CD4-positive, alpha-beta T cell treated with Interleukin-6 for 4 hours (primary cell): ENCODE measurements around the gene SYTL3.
A peak's percentile ranks its signal among the peaks of the same experiment; 100 is the strongest.
"Not testable (repeated sequence)": the region's sequence is repeated elsewhere in the genome, so short reads cannot be mapped to it uniquely, and the experiment has no call there.

Source experiments
- DNase-seq: peaks from one replicate; pipeline ENCODE4 v3.0.0-alpha.2; 2020; ENCODE audit warnings: mixed read lengths

Gene SYTL3

DNA sequence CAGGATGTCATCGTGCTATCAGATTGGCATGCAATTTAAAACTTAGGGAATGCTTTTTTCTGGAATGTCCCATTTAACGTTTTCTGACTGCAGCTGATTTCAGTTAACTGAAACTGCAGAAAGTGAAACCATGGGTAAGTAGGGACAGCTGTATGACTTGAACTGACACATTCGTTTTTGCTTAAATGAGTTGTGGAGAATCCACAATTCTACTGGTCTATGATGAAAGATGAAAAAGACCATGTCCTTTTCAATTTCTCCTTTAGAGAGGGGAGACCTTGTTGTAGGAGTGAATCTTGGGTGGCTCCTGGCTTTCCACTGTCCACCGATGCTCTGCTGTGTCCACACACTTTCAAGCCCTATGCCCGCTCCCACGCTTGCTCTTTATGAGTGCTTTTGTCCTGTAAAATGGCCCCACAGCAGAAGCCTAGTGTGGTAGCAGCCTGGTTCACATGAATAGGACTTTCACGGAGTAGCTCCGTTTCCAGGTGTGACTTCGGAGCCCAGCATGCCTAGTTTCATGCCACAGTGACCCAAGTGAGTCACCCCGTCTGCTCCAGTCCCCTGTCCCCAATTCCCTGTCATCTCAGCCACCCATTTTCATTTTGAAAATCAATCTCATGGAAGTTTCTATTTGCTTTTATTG lies 27.2 kb upstream of the SYTL3 start:
- DNase-seq, result no peak

DNA sequence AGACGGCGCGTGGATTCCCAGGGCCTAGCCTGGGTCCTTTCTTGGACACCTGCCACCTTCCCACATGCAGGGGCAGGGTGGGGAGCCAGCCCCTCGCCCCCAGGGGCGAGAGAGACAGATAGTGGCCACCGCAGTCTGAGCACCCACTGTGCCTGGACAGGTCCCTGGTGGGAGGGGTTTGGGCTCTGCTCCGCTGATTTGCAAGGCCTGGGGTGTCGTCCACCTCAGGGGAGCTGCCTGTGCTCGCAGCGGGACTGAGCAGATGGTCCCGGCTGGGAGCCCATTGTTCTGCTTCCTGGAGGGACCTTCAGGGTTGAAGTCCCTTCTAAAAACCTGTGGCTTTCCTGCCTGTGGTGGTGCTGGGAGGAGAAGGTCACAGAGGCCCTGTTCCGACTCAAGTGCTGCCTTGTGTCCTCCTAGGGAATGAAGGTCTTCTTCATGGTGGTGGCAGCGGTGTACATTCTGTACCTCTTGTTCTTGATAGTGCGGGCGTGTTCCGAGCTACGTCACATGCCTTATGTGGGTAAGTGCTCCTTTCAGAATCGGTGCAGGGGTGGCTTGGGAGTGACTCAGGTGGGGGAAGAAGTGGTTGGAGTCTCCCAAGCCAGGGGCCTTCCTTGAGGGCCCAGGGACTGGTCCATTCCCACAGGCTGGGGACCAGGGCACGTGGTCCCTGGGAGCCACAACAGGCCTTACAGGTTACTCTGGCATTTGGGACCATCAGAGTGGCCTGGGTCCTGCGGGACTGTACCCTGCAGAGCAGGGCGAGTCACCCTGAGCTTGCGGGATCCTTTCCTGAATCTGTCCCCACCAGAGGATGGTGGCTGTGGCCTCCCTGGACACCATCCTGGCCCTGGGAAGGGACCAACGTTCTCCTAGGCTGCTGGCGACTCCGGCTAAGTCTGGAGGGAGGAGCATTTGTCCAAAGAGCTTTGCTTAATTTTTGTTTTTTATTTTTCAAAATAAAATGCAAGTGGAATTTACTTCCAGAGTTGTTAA lies 24.9 kb upstream of the SYTL3 start:
- no peak for DNase-seq

DNA sequence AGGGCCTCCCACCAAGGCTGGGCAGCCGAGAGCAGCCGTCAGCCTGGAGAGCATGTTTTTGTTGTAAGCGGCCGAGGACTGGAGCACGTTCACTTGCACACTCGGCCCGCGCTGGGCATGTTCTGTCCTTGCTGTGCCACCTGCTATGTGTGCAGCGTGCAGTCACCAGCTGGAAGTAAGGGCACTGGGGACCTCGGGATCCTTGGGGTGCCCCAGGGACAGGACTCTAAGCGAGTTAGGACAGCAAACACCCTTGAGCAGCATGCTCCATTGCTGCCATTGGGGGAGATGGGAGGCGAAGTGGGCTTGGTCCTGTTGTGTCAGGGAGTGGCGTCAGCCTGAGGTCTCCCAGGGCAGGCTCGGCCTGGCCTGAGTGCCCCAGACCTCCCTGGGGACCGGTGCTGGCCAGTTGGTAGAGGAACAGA lies 24.0 kb upstream of the SYTL3 start:
- no peak for DNase-seq

DNA sequence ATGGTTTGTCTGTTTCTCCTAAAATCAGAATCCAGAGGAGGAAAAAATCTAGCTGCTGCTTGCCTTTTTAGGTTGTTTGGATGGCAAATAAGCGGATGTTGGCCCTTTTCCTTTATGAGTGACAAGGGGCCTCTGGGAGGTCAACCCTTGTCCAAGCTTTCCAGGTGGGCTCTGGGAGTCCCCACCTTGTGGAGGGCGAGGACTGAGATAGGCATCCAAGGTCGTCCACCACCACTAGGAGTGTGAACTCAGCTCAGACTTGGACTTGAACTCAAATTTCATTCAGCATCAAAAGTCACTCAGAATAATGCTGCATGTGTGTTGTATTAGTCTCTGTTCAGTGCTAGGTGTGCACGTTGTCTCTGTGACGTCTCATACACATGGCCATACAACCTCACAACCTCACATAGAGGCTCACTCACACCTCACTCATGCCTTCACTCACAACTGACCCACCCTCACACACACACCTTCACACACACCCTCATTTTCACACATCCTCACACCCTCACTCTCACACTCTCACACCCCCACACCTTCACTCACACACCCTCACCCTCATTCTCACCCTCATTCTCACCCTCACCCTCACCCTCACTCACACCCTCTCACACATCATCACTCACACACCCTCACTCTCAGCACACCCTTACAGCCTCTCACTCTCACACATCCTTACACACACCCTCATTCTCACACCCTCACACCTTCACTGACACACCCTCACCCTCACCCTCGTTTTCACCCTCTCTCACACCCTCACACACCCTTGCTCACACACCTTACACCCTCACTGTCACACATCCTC lies 23.3 kb upstream of the SYTL3 start:
- DNase-seq, result no peak

DNA sequence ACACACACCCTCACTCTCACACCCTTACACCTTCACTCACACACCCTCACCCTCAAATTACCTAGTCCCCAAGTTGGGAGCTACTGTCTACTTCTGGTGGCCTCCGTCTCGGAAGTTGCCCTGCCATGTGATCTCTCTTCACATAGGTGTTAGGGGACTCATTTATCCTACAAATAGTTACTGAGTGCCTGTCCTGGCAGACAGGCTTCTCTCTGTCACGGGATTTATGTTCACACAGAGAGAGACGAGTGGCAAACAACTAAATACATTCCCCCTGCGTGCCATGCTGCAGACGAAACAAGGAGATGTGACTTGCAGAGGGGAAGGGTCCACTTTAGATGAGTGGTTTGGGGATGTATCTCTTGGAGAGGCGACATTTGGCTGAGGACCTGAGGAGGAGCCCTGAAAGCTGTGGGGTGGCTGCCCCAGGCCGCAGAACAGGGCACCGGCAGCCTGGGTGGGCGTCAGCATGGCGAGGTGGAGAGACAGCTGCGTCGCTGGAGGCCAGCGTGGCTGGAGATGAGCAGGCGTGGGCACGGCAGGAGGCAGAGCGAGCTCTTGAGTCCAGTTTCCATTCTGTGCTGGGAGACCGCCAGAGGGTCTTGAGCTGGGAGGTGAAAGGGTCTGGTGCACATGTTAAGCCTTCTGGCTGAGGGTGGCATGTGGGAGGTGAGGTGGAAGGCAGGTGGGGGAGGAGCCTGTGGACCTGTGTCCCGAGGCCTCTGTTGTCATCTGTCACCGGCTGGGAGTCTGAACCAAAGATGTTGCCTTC lies 22.5 kb upstream of the SYTL3 start:
- DNase-seq, result no peak

DNA sequence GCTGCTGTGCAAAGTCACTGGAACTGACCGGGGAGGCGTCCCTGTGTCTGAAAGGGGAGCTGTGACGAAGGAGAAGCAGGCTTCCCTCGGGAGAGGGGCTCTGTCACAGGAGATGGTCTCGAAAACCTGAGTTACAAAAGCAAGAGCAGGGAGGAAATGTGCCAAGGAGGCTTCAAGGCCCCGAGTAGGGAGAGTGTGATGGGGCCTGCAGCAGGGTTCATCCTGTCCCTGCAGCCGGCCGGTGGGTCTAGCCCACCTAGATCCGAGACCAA lies 22.0 kb upstream of the SYTL3 start:
- DNase-seq, result no peak

DNA sequence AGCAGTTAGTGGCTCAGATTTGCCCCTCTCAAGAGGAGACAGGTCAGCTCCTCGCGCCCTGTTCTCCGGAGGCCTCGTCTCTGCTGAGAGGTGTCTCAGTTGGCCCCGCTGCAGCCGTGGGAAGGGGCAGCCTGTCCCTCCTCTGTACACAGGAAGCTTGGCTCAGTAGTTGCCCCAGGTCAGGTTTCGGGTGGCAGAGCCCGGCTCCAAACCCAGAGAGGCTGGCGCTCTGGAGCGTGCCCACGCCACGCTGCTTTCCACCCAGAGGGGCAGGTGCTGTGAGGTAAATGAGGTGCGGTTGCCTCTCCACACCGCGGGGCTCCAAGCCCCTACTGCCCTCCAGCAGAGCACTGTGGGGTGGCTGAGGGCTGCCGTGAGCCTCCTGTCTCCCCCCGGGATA lies 21.3 kb upstream of the SYTL3 start:
- no peak for DNase-seq

DNA sequence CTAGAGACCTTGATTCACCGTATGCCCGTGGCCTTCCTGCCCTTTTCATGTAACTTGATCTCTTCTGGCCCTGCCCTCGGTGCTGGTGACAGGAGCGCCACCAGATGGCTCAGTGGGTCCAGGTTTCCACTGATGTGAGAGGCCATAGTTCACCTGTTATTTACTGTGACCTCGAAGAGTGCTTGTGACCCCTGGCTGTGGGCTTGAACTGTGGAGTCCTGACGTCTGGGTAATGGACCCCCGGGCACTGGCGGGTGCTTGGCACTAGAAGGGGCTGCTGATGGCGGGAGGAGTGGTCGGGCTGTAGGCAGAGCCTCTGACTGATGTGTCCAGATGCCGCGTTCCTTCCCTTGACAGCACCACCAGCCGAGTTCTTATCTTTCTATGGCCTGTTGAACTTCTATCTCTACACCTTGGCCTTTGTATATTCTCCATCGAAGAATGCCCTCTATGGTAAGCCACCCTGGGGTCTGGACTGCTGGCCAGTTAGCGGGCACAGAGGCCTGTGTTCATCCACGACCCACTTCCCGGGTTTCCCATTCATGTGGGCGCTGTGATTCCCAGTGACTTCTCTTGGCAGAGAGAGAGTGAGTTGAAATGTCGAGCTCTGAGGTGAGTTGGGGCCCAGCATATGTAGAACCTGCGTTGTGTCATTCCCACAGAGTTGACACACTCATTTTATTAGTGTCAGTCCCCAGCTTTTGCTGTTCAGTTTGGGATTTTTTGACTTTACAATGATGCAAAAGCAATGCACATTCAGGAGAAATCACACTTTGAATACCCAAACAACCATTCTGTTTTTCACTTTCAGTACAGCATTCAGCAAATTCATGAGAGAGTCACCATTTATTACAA lies 20.3 kb upstream of the SYTL3 start:
- DNase-seq, result peak; percentile 59

DNA sequence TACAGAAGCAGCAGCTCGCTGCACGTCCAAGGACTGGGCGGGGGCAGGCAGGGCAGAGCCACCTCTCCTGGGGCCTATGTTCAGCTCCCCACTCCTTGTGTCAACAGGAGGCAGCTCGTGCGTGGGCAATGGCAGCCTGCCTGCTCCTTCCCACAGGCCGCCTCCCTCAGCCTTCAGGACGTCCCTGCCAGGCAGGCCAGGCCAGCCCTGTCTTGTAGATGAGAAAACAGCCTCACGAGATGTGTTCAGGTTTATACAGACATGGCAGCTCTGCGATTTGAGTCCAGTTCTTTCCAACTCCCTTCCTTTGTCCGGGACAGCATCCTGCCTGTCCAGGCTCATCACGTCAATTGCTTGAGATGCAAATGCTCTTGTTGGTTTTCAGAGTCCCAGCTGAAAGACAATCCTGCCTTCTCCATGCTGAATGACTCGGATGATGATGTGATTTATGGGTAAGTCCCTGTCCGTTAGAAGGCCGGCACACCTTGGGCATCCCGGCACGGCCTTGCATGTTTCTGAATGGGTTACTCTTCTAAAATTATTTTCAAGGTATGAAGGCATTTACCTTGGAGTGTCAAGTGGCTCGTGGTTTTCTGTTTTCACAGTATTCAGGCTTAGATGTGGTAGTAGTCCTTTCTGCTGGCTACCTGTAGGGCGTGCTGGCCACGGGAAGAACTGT lies 18.8 kb upstream of the SYTL3 start:
- DNase-seq, result no peak

DNA sequence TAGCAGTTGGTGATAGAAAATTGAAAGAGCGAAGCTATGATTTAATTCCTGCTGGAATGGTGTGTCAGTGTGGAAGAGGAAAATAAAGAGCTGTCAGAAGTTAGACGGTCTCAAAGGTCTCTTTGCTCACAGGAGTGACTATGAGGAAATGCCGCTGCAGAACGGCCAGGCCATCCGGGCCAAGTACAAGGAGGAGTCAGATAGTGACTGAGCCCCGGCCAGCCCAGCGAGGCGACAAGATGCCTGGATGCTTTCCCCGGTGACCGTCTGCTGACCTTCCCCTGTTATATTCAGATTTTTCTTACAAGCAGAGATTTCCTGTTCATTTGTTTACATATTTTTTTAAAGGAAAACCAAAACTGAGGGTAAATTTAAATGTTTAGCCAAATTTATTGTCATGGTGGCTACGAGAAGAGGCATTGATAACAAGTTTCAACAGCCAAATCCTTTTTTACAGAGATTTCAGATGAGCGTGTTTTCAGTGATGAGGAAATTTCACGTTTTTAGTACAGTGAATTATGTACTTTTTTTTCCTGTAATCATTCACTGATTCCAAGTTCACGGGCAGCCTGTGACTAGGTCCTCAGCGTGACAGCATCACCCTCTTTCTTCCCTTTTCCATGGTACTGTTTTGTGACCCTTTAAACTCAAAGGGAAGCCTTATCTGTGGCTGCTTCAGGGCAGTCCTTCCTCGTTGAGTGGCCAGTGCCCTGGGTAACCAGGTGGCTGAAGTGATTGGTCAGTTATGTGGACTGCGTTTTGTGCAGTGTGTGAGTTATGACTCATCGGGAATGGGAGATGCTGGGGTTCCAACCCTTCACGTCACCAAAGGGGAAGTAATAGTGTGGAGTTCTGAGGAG lies 17.9 kb upstream of the SYTL3 start:
- DNase-seq, result no peak

DNA sequence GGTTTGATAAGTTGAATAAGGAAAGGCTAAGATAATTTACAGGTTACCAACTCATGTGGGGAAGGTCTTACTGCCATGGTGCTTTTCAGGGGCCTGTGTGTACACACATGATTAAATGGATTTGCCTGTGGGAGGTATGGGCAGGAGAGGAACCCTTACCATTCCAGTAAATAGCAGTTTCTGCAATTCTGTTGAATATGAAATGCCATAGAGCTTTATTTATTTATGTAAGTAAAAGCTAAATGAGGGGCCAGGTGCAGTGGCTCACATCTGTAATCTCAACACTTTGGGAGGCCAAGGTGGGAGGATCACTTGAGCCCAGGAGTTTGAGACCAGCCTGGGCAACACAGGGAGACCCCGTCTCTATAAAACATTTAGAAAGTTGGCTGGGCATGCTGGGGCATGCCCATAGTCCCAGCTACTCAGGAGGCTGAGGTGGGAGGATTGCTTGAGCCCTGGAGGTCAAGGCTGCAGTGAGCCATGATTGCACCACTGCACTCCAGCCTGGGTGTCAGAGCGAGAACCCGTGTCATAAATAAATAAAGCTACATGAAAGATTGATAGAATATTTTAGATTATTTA lies 17.2 kb upstream of the SYTL3 start:
- DNase-seq, result not testable (repeated sequence)

DNA sequence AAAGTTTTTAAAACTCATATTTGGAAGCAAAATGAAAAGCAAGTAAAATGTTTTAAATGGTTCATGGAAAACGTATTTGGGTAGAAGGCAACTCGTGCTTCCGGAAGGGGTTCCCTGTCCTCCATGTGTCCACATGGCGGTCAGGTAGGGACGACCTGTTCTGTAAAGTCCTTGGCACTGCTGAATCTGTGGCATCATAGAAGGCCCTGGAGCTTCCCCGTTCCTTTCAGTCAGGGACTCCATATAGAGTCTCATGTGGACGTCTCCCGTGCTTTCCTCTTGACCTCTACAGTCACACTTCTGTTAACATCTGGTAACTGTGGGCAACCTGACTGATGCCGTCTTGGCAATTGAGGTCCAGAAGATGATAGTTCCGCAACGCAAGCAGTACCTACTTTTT lies 16.7 kb upstream of the SYTL3 start:
- DNase-seq, result no peak

DNA sequence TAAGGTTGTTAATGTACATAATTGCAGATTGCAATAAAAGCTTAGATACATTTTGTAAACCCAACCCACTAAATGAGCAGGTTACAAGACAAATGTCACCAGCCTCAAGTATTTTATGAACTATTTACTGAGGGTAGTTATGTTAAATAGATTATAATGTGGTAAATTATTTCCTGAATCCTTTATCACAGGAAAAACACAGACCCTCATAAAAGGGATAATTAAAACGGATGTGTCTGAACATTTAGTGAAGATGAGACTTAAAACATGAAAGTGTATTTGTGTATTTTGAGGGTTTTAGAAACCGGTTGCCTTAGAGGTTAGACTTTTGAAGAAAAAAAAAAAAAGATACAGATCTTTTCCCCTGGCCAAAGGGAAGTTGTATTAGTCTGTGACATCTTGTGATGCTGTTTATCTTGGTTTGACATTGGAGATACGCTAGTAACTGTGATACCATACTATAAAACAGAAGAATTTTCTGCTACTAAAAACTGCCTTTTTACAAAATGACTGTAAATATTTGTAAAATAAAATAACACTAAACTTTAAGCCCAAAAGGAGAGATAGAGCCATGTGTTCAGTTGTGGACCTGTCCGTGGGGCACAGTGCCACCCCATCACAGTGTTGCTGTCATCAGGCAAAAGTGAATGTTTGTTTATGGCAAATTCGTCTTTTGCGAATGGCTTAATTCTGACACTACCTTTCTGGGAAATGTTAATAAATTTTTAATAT lies 15.0 kb upstream of the SYTL3 start:
- DNase-seq, result no peak

DNA sequence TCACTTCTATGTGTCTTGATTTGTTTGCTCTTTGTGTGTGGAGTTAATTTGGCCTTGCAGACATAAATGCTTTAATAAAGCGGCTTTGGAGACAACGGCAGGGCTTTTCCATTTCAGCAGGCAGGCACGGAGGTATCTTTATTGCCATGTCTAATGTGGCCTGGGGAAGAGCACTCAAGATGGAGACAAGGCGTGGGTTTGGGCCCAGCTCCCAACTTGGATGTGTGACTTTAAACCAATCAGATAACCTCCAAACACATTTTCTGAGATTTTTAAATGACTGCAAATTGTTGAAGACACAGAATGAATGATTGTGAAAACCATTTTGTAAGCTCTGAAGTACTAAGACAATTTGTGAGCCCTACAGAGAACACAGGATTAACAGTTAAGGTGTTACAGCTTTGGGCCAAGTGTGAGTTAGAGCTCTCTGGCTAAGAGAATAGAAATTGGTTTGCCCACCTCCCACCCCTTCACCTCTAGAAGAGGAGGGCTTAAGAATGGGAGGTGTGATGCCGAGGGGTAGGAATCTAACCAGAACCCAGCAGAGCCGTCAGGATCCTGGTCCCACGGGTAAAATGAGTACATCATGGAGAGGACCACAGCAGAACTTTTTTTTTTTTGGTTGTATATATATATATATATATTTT lies 14.3 kb upstream of the SYTL3 start:
- DNase-seq, result no peak

DNA sequence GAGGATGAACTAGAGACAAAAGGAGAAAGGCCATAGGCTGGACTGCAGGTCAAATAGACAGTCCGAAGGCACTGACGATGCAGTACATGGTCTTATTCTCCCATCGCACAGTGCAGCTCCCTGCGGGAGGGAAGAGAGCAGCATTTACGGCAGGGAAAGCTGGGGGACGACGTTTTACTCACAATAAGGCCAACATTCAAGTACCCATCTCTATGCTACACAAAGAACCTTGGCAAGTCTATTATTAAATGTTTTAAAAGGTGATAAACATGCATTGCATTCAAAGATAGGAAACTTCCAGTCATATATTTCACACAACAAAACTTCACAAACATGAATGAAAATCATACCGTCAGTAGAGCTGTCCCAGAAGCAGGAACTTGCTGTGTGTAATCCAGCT lies 13.1 kb upstream of the SYTL3 start:
- DNase-seq, result no peak

DNA sequence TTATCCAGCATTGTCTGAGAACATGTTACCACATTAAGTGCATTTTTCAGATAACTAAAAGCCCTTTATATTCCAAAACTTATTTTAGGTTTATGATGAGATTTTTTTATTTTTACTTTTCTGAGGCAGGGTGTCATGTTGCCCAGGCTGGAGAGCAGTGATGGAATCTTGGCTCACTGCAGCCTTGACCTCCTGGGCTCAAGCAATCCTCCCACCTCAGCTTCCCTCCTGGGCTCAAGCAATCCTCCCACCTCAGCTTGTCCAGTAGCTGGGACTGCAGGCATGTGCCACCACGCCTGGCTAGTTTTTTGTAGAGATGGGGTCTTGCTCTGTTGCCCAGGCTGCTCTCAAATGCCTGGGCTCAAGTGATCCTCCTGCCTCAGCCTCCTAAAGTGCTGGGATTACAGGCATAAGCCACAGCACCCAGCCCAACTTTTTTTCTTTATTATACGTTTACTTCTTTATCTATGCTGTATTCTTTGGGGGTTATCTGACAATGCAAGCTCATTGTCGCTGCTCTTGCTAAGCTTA lies 11.5 kb upstream of the SYTL3 start:
- DNase-seq, result no peak

DNA sequence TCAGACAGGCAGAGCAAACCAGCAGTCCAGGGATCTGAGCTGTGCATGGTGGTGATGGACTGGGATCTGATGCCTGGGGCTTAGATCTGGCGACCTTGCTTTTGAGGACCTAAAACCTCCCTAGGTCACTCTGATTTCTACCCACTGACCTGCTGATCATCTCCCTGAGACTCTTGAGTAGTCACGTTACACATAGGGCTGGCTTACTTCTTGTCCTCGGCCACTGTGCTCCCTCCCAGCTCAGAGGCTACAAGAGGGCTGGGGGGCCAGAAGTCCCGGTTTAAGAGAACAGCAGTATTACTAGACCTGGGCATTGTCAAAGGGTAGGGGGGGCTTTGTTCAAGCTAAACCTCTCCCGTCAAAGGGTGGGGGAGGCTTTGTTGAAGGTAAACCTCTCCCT lies 10.8 kb upstream of the SYTL3 start:
- DNase-seq, result no peak

DNA sequence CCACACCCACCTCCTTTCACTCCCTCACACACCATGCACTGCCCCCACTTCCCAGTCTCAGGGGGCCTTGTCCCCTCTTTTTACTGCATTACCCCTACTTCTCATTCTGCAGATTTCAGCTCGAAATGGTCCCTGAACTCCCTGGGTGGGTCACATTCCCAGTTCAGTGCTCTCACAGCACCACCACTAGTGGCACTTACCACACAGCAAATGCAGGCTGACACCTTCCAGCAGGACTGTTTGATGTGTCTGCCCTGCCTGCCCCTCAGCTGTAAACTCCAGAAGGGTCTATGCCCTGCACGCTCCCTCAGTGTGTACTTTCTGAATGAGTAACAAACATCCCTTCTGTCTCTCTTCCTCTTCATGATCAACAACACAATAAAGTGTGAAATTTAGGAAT lies 9.3 kb upstream of the SYTL3 start:
- DNase-seq, result no peak
